OCI-LY3 (cell line): ENCODE data around the gene INPP5A.

Experiments used
- CTCF ChIP-seq: fragments of 200-600, 300-600 bp; sonication (generic); IDR thresholded peaks from 2 replicates; pipeline ENCODE4 v1.5.1; 2014; ENCODE audit warnings: antibody characterized with exemption, low read length, low read depth
- EZH2phosphoT487 ChIP-seq: fragments of 200-600 bp; shearing (Covaris generic); IDR thresholded peaks from 2 replicates; pipeline ENCODE4 v1.6.1; 2018; ENCODE audit warnings: antibody characterized with exemption, mixed run types, low read depth

GRCh38 chr10:132597654-132598053 lies 60.1 kb downstream of the INPP5A start:
- TF ChIP-seq CTCF: no peak
- TF ChIP-seq EZH2phosphoT487: no peak
